Prostate gland (tissue), 2 donors: ENCODE results near the gene DNAH10. TPM values are rescaled to one million over a fixed set of nuclear protein-coding genes. Genes with fewer than 3 reads are reported as not detected.

Source experiments
- DNase-seq: peaks from one replicate; pipeline ENCODE4 v3.0.0-alpha.2; 2019; ENCODE audit warnings: low spot score
- H3K27ac ChIP-seq, 2 donors: fragments of 200-600 bp; sonication (generic); 2 replicates each; pipeline ENCODE4 v1.5.1; 2017 to 2019
- H3K27me3 ChIP-seq: fragments of 200-600 bp; sonication (generic); replicated peaks from 2 replicates; pipeline ENCODE4 v1.5.1; 2019; ENCODE audit not compliant: insufficient read depth
- H3K36me3 ChIP-seq, 2 donors: fragments of 200-600 bp; sonication (generic); 1 replicate in 1 of 2; 2 replicates in 1 of 2; pipeline versions ENCODE4 v1.5.1 to v1.8.1; 2017 to 2019
- H3K4me1 ChIP-seq: fragments of 200-600 bp; sonication (generic); replicated peaks from 2 replicates; pipeline ENCODE4 v1.5.1; 2019
- H3K4me3 ChIP-seq, 2 donors: fragments of 200-600 bp; sonication (generic); 2 replicates each; pipeline ENCODE4 v1.5.1; 2017 to 2019
- H3K9me3 ChIP-seq: fragments of 200-600 bp; sonication (generic); 2 replicates; pipeline ENCODE4 v1.5.1; 2017
- CTCF ChIP-seq, 4 experiments: fragments of 200-600 bp in 2 of 4; fragments of 450-650 bp in 2 of 4; sonication (generic) in 2 of 4; IDR thresholded peaks; 1 replicate in 3 of 4; 2 replicates in 1 of 4; pipeline ENCODE4 v1.5.1; 2016 to 2019; ENCODE audit warnings: antibody characterized with exemption in 4 of 4, mild to moderate bottlenecking in 2 of 4, moderate library complexity in 2 of 4
- POLR2A ChIP-seq: fragments of 450-650 bp; IDR thresholded peaks from one replicate; pipeline ENCODE4 v1.6.1; 2016; ENCODE audit warnings: antibody characterized with exemption, mild to moderate bottlenecking
- POLR2AphosphoS5 ChIP-seq: sonication (generic); formaldehyde crosslinking; IDR thresholded peaks from one replicate; pipeline ENCODE4 v1.6.1; 2017; ENCODE audit warnings: antibody characterized with exemption
- WGBS: methylation state at CpG from one replicate; pipeline ENCODE4 v1.1.5; 2018; 5-methylcytosine and 5-hydroxymethylcytosine counted together
- intact Hi-C: fragments of 100-400 bp; cut with DNase I; formaldehyde crosslinking; loops from one replicate; pipeline ENCODE4 v1.14.2; 2022
- total RNA-seq, 2 donors: library from RNA; depleted of rRNA; stranded (reverse); fragments of >200 nt; gene quantifications; one replicate each; pipeline ENCODE4 v1.1.0, GENCODE V29; 2016

The DNAH10 gene
- total RNA-seq, 2 donors from 2014 or later: 0.68 to 7.9 TPM

DNA sequence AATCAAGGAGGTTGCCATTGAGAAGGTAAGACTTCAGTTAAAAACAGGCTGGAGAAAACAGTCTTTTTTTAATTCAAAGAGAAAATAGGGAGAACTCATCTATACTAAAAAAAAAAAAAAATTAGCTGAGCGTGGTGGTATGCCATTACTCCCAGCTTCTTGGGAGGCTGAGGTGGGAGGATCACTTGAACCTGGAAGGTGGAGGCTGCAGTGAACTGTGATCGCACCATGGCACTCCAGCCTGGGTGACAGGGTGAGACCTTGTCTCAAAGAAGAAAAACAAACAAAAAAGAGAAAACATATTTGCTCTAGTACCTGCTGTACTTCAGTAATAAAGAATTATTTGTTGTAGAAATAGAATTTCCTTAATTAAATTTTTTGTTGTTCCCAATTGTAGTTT lies 68.6 kb downstream of the DNAH10 start:
- 95% methylated on average over 2 of the region's 2 CpGs for WGBS
- intact Hi-C loops: no loop called here

DNA sequence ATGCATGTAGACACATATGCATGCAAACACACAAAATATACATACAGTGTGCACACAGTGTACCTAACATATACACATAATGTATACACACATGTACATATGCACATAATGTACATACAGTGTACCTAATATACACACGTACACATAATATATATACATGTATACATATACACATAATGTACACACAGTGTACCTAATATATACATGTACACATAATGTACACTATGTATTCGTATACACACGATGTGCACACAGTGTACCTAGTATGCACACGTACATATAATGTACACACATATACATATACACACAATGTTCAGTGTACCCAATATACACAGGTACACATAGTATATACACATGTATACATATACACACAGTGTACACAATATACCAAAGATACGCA lies 70.0 kb downstream of the DNAH10 start:
- Histone ChIP-seq H3K4me3 (no peak overlapping the region), H3K9me3 (no peaks in the 10 kb centered on the region), H3K27me3 (no peaks in the 10 kb centered on the region), H3K4me1 (no peaks in the 10 kb centered on the region), H3K36me3 (no peaks in the 10 kb centered on the region), H3K27ac (no peak overlapping the region)
- TF ChIP-seq POLR2AphosphoS5 (no peak), POLR2A (no peak), CTCF (IDR thresholded peaks at IDR 0.05) (no peak)
- DNase-seq: no peak
- WGBS: 97% methylated on average over 5 of the region's 5 CpGs
- intact Hi-C loops: no loop called here

More for the DNA sequence above, 68.6 kb downstream of the DNAH10 start:
- H3K27ac ChIP-seq: no peak overlapping the region
- no peak overlapping the region for H3K4me3 ChIP-seq
- H3K4me1 ChIP-seq: no peaks in the 10 kb centered on the region
- H3K27me3 ChIP-seq: no peaks in the 10 kb centered on the region
- TF ChIP-seq POLR2AphosphoS5: no peak
- no peak for TF ChIP-seq CTCF (IDR thresholded peaks at IDR 0.05)
- no peak for TF ChIP-seq POLR2A
- H3K36me3 ChIP-seq: no peaks in the 10 kb centered on the region
- no peak for DNase-seq
- H3K9me3 ChIP-seq: no peaks in the 10 kb centered on the region

DNA sequence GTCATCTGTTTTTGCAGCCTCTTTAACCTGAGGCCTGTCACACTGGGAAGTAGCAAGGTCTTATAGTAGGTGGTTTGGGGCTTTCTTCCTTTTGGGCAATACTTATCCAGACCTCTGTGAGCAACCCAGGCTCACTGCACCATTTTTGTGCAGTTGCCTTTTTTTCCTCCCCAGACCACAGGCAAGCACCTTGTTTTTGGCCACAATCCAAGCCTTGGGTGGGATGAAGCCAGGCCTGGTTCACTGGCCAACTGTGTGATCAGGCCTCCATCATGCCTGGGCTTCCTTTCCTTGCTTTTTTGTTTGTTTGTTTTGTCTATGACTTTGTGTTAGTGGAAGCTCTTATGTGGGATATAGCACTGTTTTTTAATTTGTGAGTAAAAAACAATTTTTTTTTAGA lies 71.7 kb downstream of the DNAH10 start:
- H3K36me3 ChIP-seq: no peaks in the 10 kb centered on the region
- DNase-seq: no peak
- no peak overlapping the region for H3K4me3 ChIP-seq
- no peak for TF ChIP-seq CTCF (IDR thresholded peaks at IDR 0.05)
- no peak for TF ChIP-seq POLR2A
- TF ChIP-seq POLR2AphosphoS5: no peak
- H3K27ac ChIP-seq: no peak overlapping the region
- no peaks in the 10 kb centered on the region for H3K27me3 ChIP-seq
- no peaks in the 10 kb centered on the region for H3K4me1 ChIP-seq
- intact Hi-C loops: no loop called here
- no peaks in the 10 kb centered on the region for H3K9me3 ChIP-seq

DNA sequence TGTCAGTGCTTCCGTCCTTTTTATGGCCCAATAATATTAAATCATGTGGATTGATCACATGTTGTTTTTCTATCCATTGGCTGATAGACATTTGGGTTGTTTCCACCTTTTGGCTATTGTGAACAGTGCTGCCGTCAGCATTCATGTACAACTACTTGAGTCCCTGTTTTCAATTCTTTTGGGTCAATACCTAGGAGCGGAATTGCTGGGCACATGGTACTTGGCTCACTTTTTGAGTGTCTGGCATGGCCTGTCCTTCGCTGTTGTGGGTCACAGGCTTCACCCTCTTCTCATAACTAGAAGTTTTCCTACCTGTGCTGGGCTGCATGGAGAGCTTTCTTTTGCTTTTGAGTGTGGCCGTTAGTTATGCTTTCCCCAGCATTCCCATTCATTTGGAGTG lies 72.7 kb downstream of the DNAH10 start:
- 94% methylated on average over 5 of the region's 5 CpGs for WGBS
- Histone ChIP-seq H3K4me3 (no peak overlapping the region), H3K27me3 (no peaks in the 10 kb centered on the region), H3K27ac (no peak overlapping the region), H3K36me3 (no peaks in the 10 kb centered on the region), H3K4me1 (no peaks in the 10 kb centered on the region), H3K9me3 (no peaks in the 10 kb centered on the region)
- no peak for TF ChIP-seq POLR2A
- TF ChIP-seq CTCF (IDR thresholded peaks at IDR 0.05): no peak
- TF ChIP-seq POLR2AphosphoS5: no peak
- intact Hi-C loops: no loop called here
- DNase-seq: no peak

- Histone ChIP-seq H3K36me3 (no peaks in the 10 kb centered on the region), H3K27me3 (no peaks in the 10 kb centered on the region), H3K4me3 (no peak overlapping the region), H3K27ac (no peak overlapping the region), H3K4me1 (no peaks in the 10 kb centered on the region), H3K9me3 (no peaks in the 10 kb centered on the region)
- no peak for DNase-seq
- intact Hi-C loops: no loop called here
- TF ChIP-seq POLR2AphosphoS5 (no peak), CTCF (IDR thresholded peaks at IDR 0.05) (no peak), POLR2A (no peak)
- 49% methylated on average over 2 of the region's 2 CpGs for WGBS
Observed at GRCh38 chr12:123836292-123836691, 74.2 kb downstream of the DNAH10 start.
